ENCODE measurements around the gene WIZ.
"Not testable (repeated sequence)": the region's sequence is repeated elsewhere in the genome, so short reads cannot be mapped to it uniquely, and the experiment has no call there.

WIZ gene

GRCh38 chr19:15402411-15403150 is 47.2 kb downstream of the WIZ start:
- DNase-seq = no peak

- no peak for DNase-seq
Measured at GRCh38 chr19:15401397-15401710, 48.4 kb downstream of the WIZ start.

DNA sequence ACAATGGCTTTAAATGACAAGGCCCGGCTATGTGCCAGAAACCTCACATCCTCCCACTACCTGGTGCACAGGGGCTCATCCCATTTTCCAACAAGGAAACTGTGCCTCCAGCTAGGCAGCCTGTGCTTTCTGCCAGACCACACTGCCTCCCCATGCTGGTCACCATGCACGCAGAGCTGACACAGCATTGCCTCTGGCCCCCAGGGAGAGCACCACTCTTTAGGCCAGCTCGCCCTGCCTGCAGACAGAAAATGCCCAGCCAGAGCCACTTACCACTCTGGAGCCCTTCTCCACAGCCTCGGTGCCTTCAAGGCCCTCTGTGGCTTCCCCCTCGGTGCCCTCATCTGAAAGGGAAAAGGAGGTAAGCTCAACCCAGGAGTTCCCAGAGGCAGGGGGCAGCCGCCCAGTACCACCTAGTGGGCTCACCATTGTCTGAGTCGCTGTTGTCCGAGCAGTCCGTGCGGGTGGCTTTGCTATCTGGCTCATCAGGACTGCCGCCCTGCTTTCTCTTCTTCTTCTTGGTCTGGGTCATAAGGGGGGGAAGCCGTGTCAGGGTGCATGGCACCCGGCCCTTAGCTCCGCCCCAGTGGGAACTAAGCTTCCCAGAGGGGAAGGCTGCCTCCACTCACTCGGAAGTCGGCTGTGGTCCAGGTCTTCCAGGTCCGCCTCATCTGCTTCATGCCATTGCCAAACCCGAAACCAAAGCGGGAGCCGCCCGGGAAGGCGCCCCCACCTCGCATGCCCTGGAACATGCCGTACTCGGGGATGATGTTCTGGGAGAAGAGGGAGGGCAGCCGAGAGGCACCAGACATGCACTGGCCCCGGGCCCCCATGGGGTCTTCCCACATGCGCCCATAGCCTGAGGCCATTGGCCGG is 49.0 kb downstream of the WIZ start:
- no peak for DNase-seq

GRCh38 chr19:15399635-15400034 is 50.1 kb downstream of the WIZ start:
- DNase-seq = no peak

GRCh38 chr19:15399234-15399515 is 50.6 kb downstream of the WIZ start:
- no peak for DNase-seq

- DNase-seq = no peak
Measured at GRCh38 chr19:15398501-15399233, 51.1 kb downstream of the WIZ start.

GRCh38 chr19:15397782-15398181 is 52.0 kb downstream of the WIZ start:
- no peak for DNase-seq

- no peak for DNase-seq
Measured at GRCh38 chr19:15397236-15397635, 52.5 kb downstream of the WIZ start.

DNA sequence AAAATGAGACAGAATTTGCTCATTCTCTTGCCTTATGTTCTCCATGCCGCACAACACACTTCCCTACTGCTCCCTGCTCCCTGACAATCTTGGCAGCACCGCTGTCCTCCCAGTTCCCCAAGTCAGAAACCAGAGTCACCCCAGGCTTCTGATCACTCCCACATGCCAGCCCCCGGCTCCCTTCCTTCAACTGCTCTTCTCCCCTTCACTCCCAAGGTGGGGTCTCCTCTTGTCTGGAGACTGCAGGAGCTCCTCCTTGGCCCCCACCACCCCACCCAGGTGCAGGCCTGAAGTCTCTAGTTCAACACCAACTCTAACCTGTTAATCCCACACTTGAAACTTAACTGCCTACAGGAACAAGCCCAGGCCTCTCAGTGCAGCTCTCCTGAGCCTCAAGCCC is 53.3 kb downstream of the WIZ start:
- no peak for DNase-seq

DNA sequence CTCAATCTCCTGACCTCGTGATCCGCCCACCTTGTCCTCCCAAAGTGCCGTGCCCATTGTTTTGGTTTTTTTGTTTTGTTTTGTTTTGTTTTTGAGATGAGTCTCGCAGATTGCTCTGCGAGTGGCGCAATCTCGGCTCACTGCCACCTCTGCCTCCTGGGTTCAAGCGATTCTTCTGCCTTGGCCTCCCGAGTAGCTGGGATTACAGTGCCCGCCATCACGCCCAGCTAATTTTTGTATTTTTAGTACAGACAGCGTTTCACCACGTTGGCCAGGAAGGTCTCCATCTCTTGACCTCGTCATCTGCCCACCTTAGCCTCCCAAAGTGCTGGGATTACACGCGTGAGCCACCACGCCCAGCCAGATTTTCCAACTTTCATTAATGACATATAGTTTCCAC is 54.5 kb downstream of the WIZ start:
- not testable (repeated sequence) for DNase-seq

GRCh38 chr19:15394426-15394825 is 55.3 kb downstream of the WIZ start:
- DNase-seq = no peak

DNA sequence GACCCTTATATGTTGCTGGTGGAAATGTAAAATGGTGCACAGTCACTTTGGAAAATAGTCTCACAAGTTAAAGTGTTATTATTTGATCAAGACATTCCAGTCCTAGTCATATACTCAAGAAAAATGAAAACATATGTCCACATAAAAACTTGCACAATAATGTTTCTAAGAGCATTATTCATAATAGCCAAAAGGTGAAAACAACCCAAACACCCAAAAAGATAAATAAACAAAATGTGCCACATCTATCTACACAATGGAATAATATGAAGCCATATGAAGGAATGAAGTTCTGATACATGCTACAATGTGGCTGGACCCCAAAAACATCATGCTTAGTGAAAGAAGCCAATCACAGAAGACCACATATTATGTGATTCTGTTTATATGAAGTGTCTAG is 55.8 kb downstream of the WIZ start:
- DNase-seq = no peak

- no peak for DNase-seq
Measured at GRCh38 chr19:15390814-15391213, 58.9 kb downstream of the WIZ start.

DNA sequence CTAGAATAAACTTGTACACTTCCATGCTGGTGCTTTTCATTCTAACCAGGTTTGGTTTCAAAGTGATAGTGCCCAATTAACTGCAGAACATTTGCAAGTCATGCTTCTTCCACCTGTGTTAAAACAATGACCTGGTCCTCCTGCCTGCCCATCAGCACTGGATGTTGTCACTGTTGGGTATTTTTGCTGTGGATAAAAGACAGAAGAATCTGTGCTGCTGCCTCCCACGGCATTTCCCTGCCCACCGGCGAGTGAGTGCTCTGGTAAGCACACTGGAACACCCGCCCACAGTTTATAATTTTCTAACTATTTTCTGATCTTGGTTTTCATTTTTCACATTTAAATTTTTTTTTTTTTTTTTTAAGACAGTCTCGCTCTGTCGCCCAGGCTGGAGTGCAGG is 67.9 kb downstream of the WIZ start:
- DNase-seq = no peak

DNA sequence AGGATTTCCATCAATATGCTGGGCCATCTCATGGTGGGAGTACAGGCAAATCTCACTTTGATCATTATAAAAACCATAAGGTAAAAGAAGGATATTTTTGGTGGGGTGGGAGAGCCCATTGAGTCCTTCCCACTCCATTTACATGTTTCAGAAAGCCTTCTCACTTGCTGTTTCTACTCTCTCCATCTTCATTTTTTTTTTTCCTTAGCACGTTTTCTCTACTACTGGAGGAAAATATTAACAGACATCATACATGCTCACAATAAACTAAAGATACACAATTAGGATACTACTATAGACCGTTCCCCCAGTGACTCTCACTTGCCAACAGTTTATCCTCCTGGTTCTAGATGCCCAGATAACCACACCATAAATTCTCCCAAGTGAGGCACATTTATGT is 68.3 kb downstream of the WIZ start:
- DNase-seq = no peak

DNA sequence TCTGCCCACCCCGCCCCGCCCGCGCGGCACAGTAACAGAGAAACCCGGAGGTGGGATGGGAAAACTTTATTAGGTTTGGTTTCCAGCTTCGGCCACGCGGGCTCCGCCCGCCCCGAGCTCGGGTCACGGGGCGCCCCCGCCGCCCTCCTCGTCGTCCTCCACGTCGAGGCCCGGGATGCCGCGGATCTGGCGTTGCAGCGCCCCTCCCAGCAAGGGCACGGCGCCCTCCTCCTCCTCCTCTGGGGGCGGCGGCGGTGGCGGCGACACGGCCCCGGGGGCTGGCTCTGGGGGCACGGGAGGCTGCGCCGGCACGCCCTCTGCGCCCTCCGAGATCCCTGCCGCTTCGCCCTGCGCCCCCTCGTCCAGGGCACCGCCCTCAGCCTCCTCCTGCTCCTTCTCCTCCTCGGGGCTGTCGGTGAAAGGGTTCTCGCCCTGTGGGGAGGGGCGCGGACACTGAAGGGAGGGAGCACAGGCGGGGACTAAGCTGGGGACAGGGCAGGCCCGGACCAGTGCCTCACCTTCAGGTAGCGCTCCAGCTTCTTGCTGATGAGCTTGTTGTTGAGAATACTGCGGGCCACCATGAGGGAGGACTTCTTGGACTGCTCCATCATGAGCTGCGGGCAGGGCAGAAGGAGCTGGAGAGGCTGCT is 69.6 kb downstream of the WIZ start:
- no peak for DNase-seq

- peak; percentile 97 for DNase-seq
Measured at GRCh38 chr19:15379083-15379998, 70.4 kb downstream of the WIZ start, which contains the start of gene AKAP8. TSS of gene AKAP8 (minus strand) at chr19:15379787. CDS start at chr19:15379731, 56 bp downstream.

GRCh38 chr19:15378534-15379082 is 71.1 kb downstream of the WIZ start:
- peak; percentile 8 for DNase-seq

GRCh38 chr19:15374796-15375440 is 74.8 kb downstream of the WIZ start:
- DNase-seq = no peak

- DNase-seq = no peak
Measured at GRCh38 chr19:15374105-15374651, 75.6 kb downstream of the WIZ start.

GRCh38 chr19:15373644-15374043 is 76.1 kb downstream of the WIZ start:
- DNase-seq = no peak
